NCI-H128 (cell line): Measurements from ENCODE around the gene ITCH.

Experiments used
- DNase-seq: peaks from one replicate; lab custom pipeline; 2025; ENCODE audit not compliant: unreplicated experiment; lab: John Stamatoyannopoulos, UW

The ITCH gene

DNA sequence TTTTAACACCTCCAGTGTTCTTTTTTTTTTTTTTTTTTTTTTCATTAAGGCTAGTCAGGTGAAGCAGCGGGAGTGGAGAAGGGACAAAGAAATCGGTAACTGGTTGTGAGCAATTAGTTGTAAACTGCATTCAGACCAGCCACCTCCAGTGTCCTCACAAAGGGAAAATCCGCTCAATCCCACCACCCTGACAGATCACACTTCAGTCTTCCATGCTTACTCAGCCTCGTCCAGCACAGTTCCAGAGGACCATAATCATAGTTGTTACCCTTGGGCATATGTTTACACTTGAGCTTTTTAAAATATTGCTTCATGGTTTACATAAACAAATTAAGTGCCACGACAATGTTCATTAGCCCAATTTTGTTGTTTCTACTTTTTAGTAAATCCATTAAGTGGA is 163.4 kb downstream of the ITCH start:
- DNase-seq = no peak

- no peak for DNase-seq
Measured at GRCh38 chr20:34527016-34527415, 163.9 kb downstream of the ITCH start.

GRCh38 chr20:34528921-34529297 is 165.8 kb downstream of the ITCH start:
- no peak for DNase-seq

GRCh38 chr20:34529742-34530141 is 166.7 kb downstream of the ITCH start:
- DNase-seq = no peak

DNA sequence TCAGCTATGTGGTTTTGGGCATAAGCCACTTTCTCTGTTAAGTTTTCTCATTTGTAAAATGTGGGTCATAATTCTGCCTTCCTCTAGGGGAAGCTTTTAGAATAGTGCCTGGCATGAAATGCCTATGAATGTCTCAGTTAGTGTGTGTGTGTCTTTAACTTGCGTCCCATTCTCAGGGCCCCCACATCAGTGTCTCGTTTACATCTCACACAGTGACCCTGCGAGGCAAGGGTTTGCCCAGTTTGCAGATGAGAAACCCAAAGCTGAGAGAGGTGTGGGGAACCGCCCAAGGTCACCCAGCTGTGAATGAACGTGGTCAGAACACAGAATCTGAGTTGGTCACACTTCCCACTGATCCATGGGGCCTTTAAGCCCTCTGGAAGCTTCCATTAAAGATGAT is 167.3 kb downstream of the ITCH start:
- DNase-seq = no peak

GRCh38 chr20:34531608-34532265 is 168.7 kb downstream of the ITCH start:
- DNase-seq = no peak

GRCh38 chr20:34532320-34532719 is 169.2 kb downstream of the ITCH start:
- no peak for DNase-seq

DNA sequence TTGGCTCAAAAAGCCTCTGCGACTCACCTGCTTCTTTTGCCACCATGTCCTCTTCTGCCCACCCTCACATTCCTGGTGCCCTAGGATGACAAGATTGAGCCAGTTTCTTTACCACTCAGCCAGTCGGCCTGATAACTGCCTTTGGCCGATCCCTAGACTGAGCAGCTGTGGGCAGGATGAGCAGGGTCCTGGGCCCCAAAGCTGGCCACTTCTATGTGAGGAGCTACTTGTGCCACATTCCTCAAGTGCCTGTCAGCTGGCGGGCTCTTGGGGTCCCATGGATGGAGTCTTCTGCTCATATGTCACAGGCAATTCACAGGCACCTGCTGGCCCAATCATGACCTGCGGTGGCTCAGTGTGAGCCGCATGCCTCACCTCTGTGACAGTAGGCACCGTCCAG is 169.7 kb downstream of the ITCH start:
- DNase-seq = no peak

GRCh38 chr20:34534391-34535165 is 171.5 kb downstream of the ITCH start:
- no peak for DNase-seq

DNA sequence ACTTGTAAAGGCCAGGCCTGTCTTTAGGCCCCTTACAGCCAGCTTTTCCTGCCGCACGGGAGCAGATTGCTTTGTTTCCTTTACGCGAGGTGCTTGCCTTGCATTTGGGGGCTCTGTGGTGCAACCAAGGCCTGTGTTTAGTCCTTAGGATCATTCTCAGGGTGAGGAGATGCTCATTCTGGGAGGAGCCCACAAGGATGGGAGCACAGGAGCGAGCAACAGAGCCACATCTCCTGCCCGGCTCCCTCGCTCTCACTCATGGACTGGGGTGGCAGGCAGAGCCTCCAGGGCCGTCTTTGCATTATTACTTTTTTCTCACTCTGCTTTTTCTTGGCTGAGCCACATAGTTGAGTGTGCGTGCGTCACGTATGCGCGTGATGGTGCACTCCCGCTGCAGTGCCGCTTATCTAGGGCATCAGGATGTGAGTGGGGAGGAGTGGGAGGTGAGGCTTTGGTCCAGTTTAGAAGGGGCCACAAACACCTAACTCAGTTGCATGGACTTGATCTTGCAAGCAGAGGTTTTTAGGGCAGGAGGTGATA is 172.3 kb downstream of the ITCH start:
- no peak for DNase-seq

DNA sequence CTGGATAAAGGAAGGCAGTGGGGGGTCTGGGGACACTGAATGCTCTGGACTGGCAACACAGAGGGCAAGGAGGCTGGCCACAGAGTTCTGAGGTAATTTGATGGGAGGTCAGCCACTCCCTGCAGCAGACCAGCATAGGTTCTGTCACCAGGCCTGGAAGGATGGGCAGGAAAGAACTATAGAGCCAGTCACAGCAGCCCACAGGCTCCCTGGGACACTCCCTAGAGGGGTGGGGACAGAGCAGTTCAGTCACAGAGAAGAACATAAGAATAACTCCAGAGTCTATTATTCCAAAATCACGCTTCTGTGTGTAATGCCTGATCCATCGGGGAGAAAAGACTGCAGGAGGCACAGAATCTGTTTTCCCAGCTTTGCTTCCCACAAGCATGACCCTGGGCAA is 172.8 kb downstream of the ITCH start:
- no peak for DNase-seq

- DNase-seq = no peak
Measured at GRCh38 chr20:34536798-34537394, 173.8 kb downstream of the ITCH start.

- DNase-seq = no peak
Measured at GRCh38 chr20:34537651-34538050, 174.6 kb downstream of the ITCH start.

DNA sequence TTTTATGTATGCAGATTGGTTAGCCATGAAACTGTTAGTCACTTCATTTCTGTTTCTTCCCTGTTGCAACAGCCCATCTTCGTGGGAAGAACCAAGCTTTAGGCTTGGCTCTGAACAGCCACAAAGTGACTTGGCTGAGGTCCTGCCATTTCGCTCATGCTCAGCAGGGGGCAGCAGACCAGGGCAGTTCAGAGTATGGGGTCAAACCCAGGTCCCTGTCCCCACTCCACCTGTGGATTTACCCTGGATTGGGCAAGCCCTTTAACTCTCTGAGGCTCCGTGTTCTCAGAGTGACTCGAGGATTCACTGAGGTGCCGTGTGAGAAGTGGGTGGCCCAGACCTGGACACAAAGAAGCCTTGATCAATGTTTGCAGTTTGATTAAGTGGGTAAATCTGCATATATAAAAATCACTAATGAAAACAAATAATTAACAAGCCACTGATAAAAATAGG is 175.6 kb downstream of the ITCH start:
- no peak for DNase-seq

DNA sequence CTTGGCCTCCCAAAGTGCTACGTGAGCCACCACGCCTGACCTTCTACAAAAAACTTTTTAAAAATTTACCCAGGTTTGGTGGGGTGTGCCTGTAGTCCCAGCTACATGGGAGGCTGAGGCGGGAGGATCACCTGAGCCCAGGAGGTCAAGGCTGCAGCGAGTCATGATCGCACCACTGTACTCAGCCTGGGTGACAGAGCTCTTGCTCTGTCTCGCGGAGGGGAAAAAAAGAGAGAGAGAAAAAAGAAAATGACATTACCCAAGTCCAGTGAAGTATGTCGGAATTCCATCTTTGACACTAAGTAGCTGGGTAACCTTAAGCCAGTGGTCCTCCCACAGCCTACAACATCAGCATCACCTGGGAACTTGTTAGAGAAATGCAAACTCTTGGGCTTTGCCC is 176.7 kb downstream of the ITCH start:
- DNase-seq = no peak

GRCh38 chr20:34540596-34541263 is 177.7 kb downstream of the ITCH start:
- DNase-seq = no peak

DNA sequence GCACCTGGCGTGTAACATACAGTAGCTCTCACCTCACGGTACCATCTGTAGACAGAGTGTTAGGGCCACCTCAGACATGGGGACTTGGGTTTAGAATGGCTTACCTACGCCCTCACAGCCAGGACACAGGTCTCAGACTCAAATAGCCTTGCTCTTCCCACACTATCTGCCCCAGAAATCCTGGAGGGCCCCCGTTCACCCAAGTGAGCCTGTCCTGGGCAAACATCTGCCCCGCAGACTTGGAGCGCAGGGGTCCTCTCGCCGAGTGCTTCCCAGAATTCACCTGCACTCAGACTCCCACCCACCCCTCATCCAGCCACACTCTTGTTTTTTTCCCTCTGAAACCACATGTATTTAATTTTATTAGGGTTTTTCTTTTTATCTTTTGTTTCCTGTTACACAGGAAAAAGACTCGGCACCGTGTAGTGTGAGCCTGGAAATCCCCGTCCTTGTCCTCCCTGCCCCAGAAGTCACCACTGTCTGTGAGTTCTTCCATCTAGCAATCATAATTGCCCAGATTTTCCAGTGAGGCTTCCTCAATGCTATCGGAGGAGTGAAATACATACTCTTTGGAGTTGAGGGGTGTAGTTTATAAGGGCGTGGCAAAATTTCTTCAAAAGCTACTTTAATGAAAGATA is 178.3 kb downstream of the ITCH start:
- no peak for DNase-seq

DNA sequence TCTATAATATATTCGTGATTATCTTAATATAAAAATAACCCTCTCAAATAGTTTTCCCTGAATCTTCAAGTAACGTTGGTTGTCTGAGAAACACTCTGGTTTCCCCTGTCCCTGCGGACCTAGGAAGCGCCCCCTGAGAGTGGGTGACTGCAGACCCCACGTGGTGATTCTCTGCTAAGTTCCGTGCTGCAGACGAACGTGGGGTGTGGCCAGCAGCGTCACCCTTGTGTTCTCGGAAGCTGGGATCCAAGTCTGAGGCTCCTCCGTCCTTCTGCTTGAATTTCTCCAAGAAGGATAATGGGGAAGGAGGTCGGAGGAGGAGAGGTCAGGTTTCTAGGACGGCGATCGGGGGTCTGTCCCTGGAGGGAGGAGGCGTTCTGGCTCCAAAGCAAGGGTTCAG is 178.8 kb downstream of the ITCH start:
- DNase-seq = no peak

GRCh38 chr20:34542439-34542838 is 179.4 kb downstream of the ITCH start:
- DNase-seq = no peak

- no peak for DNase-seq
Measured at GRCh38 chr20:34543463-34544056, 180.5 kb downstream of the ITCH start.
